ENCODE measurements around the gene DCXR.

DCXR gene

DNA sequence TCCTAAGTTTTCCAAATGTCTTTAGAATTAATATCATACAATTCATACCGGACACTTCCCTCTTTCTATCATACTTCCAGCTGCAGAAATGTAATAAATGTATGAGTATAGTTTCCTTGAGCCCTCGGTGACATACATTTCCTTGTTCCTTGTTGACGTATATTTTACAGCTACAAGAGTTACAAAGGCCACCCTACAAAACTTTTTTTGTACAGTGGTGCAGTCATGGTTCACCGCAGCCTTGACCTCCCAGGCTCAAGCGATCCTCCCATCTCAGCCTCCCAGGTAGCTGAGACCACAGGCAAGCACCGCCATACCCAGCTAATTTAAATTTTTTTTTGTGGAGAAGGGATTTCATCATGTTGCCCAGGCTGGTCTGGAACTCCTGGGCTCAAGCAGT lies 35.3 kb upstream of the DCXR start:
- no peak for DNase-seq

DNA sequence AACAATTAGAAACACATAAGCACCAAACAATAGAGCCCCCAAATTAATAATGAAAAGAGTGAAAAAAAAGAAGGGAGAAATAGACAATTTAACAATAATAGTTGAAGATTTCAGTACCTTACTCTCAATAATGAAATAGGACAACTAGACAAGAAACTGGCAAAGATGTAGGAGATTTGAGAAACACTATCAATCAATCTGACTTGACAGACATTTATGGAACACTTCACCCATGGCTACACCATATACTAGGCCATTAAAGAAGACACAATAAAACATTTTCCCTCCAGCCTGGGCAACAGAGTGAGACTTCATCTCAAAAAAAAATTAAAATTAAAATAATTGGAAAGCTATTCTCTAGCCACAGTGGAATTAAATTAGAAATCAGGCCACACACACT lies 33.1 kb upstream of the DCXR start:
- DNase-seq: no peak

GRCh38 chr17:82065638-82066303 lies 28.3 kb upstream of the DCXR start, which contains the start of gene DUS1L:
TSS of gene DUS1L (minus strand) at chr17:82065804. CDS start at chr17:82065059, 745 bp downstream.
- DNase-seq: peak; percentile 81

- no peak for DNase-seq
These were observed 27.7 kb upstream of the DCXR start for GRCh38 chr17:82065193-82065637.

GRCh38 chr17:82064433-82065192 lies 27.1 kb upstream of the DCXR start:
- DNase-seq: no peak

- DNase-seq: no peak
These were observed 26.2 kb upstream of the DCXR start for GRCh38 chr17:82063424-82064415.

DNA sequence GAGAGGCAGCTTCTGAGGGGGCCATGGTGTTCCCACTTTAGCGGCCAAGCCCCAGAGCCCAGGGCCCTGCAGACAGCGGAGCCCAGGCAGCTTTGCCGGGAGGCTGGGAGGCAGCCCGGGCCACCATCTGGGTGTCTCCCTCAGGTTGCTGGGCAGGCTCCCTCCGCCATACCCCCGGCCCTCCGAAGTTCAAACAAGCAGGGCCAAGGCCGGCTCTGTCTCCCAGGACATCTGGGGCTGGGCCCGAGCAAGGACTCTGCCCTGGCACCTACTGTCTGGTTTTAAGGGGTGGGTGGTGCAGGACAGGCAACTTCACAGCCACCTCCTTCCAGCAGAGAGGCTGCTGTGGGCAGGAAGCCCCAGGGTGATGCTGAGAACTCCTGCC lies 25.5 kb upstream of the DCXR start:
- DNase-seq: no peak

- no peak for DNase-seq
These were observed 24.8 kb upstream of the DCXR start for GRCh38 chr17:82062076-82062983.

DNA sequence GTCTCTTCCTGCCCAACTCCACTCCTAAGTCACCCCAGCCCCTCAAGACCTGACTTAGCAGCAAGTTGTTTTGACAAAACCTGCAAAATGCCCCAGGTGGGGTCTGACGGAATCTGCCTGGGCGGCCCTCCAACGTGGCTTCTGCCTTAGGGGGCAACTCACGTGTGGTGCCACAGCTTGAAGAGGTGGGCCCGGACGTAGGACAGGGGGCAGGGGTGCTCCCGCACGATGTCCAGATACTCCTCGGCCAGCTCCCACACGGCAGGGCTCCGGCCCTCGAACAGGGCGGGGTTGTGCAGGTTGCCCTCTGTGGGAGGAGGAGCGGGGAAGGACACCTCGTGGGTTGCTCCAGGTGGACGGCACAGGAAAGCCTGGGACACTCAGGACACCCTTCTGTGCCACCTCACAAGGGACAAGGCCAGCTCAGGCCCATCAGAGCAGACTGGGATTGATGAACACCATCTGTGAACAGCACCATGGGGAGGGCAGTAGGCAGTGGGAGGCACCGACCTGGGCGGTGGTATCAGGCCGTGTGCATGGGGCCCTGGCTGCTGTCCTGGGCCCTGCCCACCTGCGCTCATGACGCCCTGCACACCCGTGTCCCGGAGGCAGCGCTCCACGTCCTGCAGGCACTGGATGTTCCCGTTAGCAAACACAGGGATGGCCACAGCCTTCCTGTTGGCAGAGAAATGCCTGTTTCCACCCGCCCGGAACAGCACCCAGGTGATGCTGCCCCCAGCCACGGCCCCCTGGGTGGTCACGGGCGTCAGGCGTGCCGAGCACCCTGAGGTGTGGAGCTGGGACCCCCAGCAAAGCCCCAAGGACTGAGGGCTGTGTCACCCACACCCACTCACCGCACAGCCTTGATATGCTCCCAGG lies 23.8 kb upstream of the DCXR start:
- no peak for DNase-seq

DNA sequence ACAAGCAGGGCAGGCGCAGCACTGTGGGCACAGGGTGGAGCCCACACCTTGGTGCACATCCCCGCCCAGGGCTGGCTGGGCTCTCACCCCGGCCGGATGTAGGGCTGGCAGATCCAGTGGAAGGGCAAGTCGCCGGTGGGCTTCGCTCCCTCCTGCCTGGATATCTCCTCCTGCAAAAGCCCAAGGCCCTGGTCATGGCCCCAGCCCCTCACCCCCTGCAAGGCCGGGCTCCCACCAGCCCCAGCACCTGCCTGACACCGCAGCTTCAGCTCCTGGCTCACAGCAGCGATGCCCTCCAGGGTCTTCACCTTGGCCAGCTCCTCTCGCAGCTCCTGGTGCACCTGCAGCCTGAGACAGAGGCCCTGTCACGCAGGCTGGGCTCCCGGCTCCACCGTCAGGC lies 23.1 kb upstream of the DCXR start:
- no peak for DNase-seq

DNA sequence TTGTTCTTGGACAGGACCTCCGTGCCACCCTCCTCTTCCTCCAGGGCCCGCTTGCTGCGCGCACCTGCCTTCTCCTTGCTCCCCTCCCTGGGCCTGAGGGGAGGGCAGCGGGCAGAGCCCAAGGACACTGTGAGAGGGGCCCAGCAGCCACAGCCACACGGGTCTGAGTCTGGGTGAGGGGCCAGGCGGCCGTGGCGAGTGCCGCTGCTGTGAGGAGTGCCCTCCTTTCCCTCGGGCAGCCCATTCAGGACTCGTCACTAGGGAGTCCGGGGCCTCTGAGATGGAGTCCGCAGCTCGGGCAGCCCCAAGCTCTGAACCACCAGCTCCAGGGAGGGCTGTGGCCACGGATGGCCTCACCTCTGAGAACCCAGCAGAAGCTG lies 22.5 kb upstream of the DCXR start:
- no peak for DNase-seq

DNA sequence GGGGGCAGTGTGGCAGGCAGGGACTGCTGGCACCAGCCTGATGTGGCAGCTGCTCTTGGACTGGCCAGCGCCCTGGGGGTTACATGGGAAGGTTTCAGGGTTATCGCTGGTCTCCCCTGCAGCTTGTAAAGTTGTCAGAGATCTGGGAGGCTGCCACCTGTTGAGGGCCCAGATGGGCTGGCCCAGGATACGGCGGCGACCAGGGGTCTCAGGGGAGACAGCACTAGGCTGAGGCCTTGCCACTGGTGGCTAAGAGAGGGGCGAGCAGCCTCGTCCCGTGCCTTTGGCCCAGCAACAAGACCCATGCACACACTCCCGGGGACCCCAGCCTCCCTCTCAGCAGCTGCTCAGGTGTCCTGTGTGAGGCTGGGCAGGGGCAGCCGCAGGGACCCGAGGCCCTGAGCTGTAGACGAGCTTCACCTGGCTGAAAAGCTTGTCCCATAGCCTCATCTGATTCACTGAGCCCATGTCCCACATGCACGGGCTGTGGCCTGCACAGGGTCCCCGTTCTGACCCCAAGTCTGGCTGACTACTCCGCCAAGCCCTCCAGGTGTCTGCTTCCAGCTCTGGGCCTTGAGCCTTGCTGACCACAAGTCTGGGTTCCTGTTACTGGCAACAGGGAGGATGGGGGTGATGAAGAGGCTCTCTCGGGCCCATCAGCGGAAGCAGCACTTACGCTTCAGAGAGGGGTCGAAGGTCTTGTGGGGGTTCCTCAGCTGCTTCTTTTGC lies 21.9 kb upstream of the DCXR start:
- no peak for DNase-seq

DNA sequence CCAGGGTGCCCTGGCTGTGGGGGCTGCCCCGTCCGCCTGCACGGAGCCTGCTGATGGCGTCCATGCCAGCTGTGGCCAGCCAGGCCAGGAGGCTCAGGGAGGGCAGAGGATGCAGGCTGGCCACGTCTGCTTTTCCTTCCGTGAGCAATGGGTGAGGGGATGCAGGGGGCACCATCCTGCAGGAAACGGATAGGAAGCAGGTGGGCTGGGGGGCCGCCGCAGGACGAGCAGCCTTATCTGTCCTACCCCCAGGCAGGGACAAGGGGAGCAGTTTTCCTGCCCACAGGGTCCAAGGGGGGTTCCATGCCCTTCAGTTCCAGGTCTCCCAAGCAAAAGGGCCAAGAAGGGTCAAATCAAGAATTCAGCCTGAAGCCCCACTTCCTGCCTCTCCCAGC lies 21.4 kb upstream of the DCXR start:
- no peak for DNase-seq

GRCh38 chr17:82058230-82058854 lies 20.8 kb upstream of the DCXR start:
- no peak for DNase-seq

DNA sequence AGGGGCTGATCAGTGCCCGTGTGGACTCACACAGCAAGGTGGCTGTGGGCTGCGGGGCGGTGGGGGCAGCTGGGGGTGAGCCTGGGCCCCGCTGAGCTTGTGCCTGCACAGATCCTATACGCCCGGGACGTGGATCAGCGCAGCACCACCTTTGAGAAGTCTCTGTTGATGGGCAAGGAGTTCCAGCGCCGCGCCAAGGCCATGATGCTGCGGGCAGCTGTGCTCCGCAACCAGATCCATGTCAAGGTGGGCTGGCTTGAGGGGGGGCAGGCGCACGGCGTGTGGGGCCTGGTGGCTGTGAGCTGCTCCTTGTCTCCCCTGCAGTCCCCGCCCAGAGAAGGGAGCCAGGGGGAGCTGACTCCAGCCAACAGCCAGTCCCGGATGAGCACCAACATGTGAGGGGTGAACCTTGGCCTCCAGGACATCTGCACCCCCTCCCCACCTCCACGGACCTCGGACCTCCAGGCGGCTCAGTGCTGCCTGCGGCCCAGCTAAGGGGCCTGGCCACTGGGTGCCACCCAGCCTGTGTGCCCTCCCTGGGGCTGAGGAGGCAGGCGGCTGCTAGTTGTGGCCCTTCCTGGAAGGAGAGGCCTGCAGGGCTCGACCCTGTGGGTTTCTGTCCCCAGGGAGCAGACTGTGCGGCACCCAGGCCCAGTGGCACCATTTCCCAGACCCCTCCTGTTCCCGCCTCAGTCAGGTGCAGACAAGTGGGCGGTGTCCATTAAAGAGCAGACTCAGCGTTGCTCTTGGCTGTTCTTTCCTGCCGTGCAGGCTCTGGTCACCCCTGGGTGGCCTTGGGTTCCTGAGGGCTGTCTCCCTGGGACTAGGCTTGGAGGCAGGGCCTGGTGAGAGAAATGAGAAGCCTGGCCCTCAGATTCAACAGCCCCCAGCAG lies 19.5 kb upstream of the DCXR start:
- DNase-seq: no peak

DNA sequence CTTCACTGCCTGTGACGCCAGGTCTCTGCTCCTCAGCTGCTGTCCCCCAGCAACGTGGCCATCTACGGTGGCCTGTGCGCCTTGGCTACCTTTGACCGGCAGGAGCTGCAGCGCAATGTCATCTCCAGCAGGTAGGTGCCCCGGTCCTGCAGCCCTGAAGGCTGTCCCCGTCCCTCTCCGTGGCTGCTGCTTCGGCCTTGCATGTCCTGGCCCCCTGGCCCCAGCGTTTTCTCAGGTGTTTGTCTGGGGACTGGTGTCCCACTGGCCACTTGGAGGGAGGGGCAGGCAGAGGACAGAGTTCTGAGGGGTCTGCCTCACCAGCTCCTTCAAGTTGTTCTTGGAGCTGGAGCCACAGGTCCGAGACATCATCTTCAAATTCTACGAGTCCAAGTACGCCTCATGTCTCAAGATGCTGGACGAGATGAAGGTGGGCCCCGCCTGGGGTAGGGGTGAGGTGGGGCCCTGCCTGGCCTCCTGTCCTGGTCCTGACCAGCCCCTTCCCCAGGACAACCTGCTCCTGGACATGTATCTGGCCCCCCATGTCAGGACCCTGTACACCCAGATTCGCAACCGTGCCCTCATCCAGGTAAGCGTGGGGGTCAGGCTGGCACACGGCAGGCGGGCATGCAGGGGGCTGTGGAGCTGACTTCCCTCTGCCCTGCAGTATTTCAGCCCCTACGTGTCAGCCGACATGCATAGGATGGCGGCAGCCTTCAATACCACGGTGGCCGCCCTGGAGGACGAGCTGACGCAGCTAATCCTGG lies 18.6 kb upstream of the DCXR start:
- no peak for DNase-seq

DNA sequence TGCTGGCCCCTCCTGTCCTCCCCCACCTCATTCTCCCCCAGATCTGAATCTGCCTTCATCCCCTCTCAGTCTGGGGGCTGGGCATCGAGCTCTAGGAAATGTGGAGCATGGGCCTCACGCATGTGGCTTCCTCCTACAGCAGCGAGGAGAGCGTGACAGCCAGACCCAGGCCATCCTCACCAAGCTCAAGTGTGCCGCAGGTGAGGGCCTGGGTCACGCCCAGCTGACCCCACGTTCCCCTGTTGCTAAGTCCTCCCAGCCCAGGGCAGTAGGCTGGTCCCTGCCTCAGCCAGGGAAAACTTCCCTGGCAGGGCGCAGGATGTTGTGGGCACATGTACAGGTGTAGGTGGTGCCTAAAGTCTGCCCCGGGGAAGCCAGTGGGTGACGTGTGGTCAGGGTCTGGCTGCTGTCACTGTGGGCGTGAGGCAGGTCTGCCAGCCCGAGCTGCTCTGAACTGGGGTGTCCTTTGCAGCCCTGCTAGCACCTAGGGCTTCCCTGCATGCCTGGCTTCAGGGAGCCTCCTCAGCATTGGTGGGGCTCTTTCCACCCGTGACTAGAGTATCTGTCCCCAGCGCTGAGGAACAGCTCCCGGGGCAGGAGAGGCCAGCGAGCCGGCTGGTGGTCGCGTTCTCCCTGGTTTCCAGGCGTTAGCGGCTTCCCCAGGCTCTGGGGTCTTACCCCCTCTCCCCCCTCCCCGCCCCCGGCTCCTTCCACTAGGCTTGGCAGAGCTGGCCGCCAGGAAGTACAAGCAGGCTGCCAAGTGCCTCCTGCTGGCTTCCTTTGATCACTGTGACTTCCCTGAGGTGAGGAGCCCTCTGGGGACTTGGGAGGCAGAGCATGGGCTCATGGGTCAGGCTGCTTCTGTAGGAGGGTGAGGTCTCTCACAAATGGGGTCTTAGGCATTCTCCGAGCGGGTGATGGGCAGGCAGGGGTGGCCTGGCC lies 17.8 kb upstream of the DCXR start:
- no peak for DNase-seq
